H9 (cell line): ENCODE results near the gene XIAP. TPM values are rescaled to one million over a fixed set of nuclear protein-coding genes. Genes with fewer than 3 reads are reported as not detected.

Experiments
- DNase-seq: peaks from one replicate; pipeline ENCODE4 v3.0.0-alpha.2; 2017
- H2AFZ ChIP-seq: one replicate; pipeline ENCODE4 v1.6.1; 2013; ENCODE audit warnings: mild to moderate bottlenecking, low read length, control low read depth, moderate library complexity
- H2AK5ac ChIP-seq: 2 replicates; pipeline ENCODE4 v1.6.1; 2013; ENCODE audit warnings: low read length, control low read depth, mixed read lengths; ENCODE audit not compliant: insufficient read length
- H2BK120ac ChIP-seq: one replicate; pipeline ENCODE4 v1.6.1; 2013; ENCODE audit warnings: low read depth, mild to moderate bottlenecking, low read length, control low read depth, inconsistent platforms; ENCODE audit not compliant: poor library complexity, severe bottlenecking
- H2BK12ac ChIP-seq: 2 replicates; pipeline ENCODE4 v1.6.1; 2013; ENCODE audit warnings: low read length, control low read depth, mixed read lengths, low read depth; ENCODE audit not compliant: insufficient read length
- H2BK15ac ChIP-seq: 2 replicates; pipeline ENCODE4 v1.6.1; 2013; ENCODE audit warnings: low read depth, low read length, control low read depth
- H2BK20ac ChIP-seq: one replicate; pipeline ENCODE4 v1.6.1; 2013; ENCODE audit warnings: low read depth, mild to moderate bottlenecking, low read length, control low read depth, inconsistent platforms; ENCODE audit not compliant: poor library complexity, severe bottlenecking
- H2BK5ac ChIP-seq: 2 replicates; pipeline ENCODE4 v1.6.1; 2013; ENCODE audit warnings: low read length, control low read depth, mixed read lengths; ENCODE audit not compliant: insufficient read length
- H3K14ac ChIP-seq: 2 replicates; pipeline ENCODE4 v1.6.1; 2013; ENCODE audit warnings: low read length, control low read depth; ENCODE audit not compliant: insufficient read depth
- H3K18ac ChIP-seq: 2 replicates; pipeline ENCODE4 v1.6.1; 2013; ENCODE audit warnings: low read depth, mild to moderate bottlenecking, mixed read lengths, low read length, control low read depth; ENCODE audit not compliant: insufficient read length
- H3K23ac ChIP-seq: 2 replicates; pipeline ENCODE4 v1.6.1; 2013; ENCODE audit warnings: low read length, control low read depth, mixed read lengths, low read depth; ENCODE audit not compliant: insufficient read length
- H3K23me2 ChIP-seq: 2 replicates; pipeline ENCODE4 v1.6.1; 2013; ENCODE audit warnings: low read depth, mild to moderate bottlenecking, mixed read lengths, low read length, control low read depth; ENCODE audit not compliant: insufficient read length, poor library complexity, severe bottlenecking
- H3K27ac ChIP-seq: 2 replicates; pipeline ENCODE4 v1.5.1; 2013; ENCODE audit warnings: low read length, control low read depth, mixed read lengths, low read depth; ENCODE audit not compliant: insufficient read length
- H3K27me3 ChIP-seq: 2 replicates; pipeline ENCODE4 v1.6.1; 2013; ENCODE audit warnings: low read length, control low read depth, inconsistent platforms; ENCODE audit not compliant: insufficient read depth
- H3K4ac ChIP-seq: 2 replicates; pipeline ENCODE4 v1.6.1; 2013; ENCODE audit warnings: low read depth, mild to moderate bottlenecking, control low read depth, inconsistent platforms, low read length, moderate library complexity
- H3K4me1 ChIP-seq: 2 replicates; pipeline ENCODE4 v1.6.1; 2013; ENCODE audit warnings: low read length, control low read depth, inconsistent platforms; ENCODE audit not compliant: insufficient read depth
- H3K4me2 ChIP-seq: 2 replicates; pipeline ENCODE4 v1.6.1; 2013; ENCODE audit warnings: low read length, control low read depth, mixed read lengths; ENCODE audit not compliant: insufficient read length, insufficient read depth
- H3K56ac ChIP-seq: 2 replicates; pipeline ENCODE4 v1.6.1; 2013; ENCODE audit warnings: low read depth, mild to moderate bottlenecking, mixed read lengths, low read length, control low read depth; ENCODE audit not compliant: insufficient read length
- H3K79me1 ChIP-seq: 2 replicates; pipeline ENCODE4 v1.6.1; 2013; ENCODE audit warnings: low read depth, mild to moderate bottlenecking, moderate library complexity, low read length, control low read depth, inconsistent platforms; ENCODE audit not compliant: insufficient read depth, poor library complexity, severe bottlenecking
- H3K79me2 ChIP-seq: 2 replicates; pipeline ENCODE4 v1.6.1; 2013; ENCODE audit warnings: low read length, control low read depth, inconsistent platforms; ENCODE audit not compliant: insufficient read depth
- H3K9ac ChIP-seq: 2 replicates; pipeline ENCODE4 v1.6.1; 2013; ENCODE audit warnings: low read length, control low read depth, mixed read lengths; ENCODE audit not compliant: insufficient read length; ENCODE audit errors: extremely low read depth
- H3K9me3 ChIP-seq: one replicate; pipeline ENCODE4 v1.6.1; 2013; ENCODE audit warnings: low read depth, low read length, inconsistent platforms; ENCODE audit not compliant: control insufficient read depth
- H3T11ph ChIP-seq: one replicate; pipeline ENCODE4 v1.6.1; 2013; ENCODE audit warnings: mild to moderate bottlenecking, low read length, control low read depth, inconsistent platforms
- H4K20me1 ChIP-seq: one replicate; pipeline ENCODE4 v1.6.1; 2013; ENCODE audit not compliant: control insufficient read depth, insufficient read length, insufficient read depth
- H4K5ac ChIP-seq: 2 replicates; pipeline ENCODE4 v1.6.1; 2013; ENCODE audit warnings: low read depth, mild to moderate bottlenecking, mixed read lengths, low read length, control low read depth; ENCODE audit not compliant: insufficient read length
- H4K8ac ChIP-seq: replicated peaks from 2 replicates; pipeline ENCODE4 v1.6.1; 2013; ENCODE audit warnings: low read length, control low read depth, mixed read lengths, low read depth; ENCODE audit not compliant: insufficient read length
- H4K91ac ChIP-seq: 2 replicates; pipeline ENCODE4 v1.6.1; 2013; ENCODE audit warnings: low read depth, mild to moderate bottlenecking, moderate library complexity, mixed read lengths, low read length, control low read depth; ENCODE audit not compliant: insufficient read length
- H3K27ac Mint-ChIP-seq, 3 experiments: 2 replicates in 2 of 3; 3 replicates in 1 of 3; pipeline ENCODE4 v1.8.0; 2020 to 2021; ENCODE audit warnings: mixed read lengths in 3 of 3, mild to moderate bottlenecking in 1 of 3, moderate library complexity in 1 of 3
- H3K27me3 Mint-ChIP-seq: 2 replicates; pipeline ENCODE4 v1.8.0; 2021; ENCODE audit warnings: low read depth, mild to moderate bottlenecking, moderate library complexity, mixed read lengths
- H3K36me3 Mint-ChIP-seq, 3 experiments: 2 replicates in 2 of 3; 3 replicates in 1 of 3; pipeline ENCODE4 v1.8.0; 2020 to 2021; ENCODE audit warnings: low read depth in 3 of 3, mixed read lengths in 3 of 3; ENCODE audit not compliant: insufficient read depth in 1 of 3
- H3K4me1 Mint-ChIP-seq, 2 experiments: 2 replicates each; pipeline ENCODE4 v1.8.0; 2020; ENCODE audit warnings: mixed read lengths in 2 of 2
- H3K4me3 Mint-ChIP-seq, 2 experiments: 2 replicates in 1 of 2; 3 replicates in 1 of 2; pipeline ENCODE4 v1.8.0; 2020 to 2021; ENCODE audit warnings: mild to moderate bottlenecking in 2 of 2, mixed read lengths in 2 of 2, moderate library complexity in 1 of 2
- H3K9me3 Mint-ChIP-seq, 2 experiments: 2 replicates in 1 of 2; 3 replicates in 1 of 2; pipeline ENCODE4 v1.8.0; 2020; ENCODE audit warnings: mild to moderate bottlenecking in 2 of 2, mixed read lengths in 2 of 2, moderate library complexity in 1 of 2
- WGBS: extraction: QIAGEN DNeasy Blood & Tissue Kit; methylation state at CpG from one replicate; pipeline ENCODE4 v1.1.7; 2013; ENCODE audit warnings: missing lambda C conversion rate, low lambda C conversion rate, mixed read lengths; ENCODE audit not compliant: insufficient read length; ENCODE audit errors: extremely low coverage; 5-methylcytosine and 5-hydroxymethylcytosine counted together
- total RNA-seq: library from RNA; stranded (reverse); gene quantifications from 2 replicates; pipeline ENCODE4 v1.2.1, GENCODE V29; 2021
- TF ChIP-seq, protein P1 (sequence below): fragments of 200-600 bp; sonication (generic); conservative IDR thresholded peaks from 3 replicates; pipeline ENCODE4 v1.8.0; 2021; ENCODE audit warnings: antibody characterized with exemption, mild to moderate bottlenecking

XIAP gene
- total RNA-seq, 1 experiment from 2014 or later = 40.5 TPM

DNA sequence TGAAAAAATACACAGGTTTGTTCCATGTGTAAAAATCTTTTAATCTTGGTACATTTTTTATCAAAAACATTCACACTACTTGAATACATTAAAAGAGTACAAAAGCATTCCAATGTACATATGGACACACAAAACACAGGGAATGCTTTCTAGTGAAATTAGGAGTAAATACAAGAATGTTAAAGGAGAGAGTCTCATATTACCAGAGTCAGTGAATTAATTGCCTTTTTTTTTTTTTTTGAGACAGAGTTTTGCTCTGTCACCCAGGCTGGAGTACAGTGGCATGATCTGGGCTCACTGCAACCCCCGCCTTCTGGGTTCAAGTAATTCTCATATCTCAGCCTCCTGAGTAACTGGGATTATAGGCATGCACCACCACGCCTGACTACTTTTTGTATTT lies 17.0 kb downstream of the XIAP start:
- peaks cover 4 to 18% (median 6%) of the 10 kb centered on the region in 3 experiments; a peak in 5 of 7 replicates for H3K36me3 Mint-ChIP-seq
- Histone ChIP-seq H3K23ac (no peak overlapping the region), H3K23me2 (no peaks in the 10 kb centered on the region), H4K91ac (no peak overlapping the region), H3K4ac (no peak overlapping the region), H4K5ac (no peak overlapping the region), H3K79me1 (no peaks in the 10 kb centered on the region), H4K8ac (no peak overlapping the region), H2BK12ac (no peak overlapping the region), H3K14ac (no peak overlapping the region), H3K4me1 (no peaks in the 10 kb centered on the region), H2AFZ (no peak overlapping the region), H4K20me1 (no peaks in the 10 kb centered on the region), H2BK5ac (no peak overlapping the region), H2BK20ac (no peak overlapping the region), H3K56ac (no peak overlapping the region), H3K27ac (no peak overlapping the region), H3K9me3 (no peaks in the 10 kb centered on the region), H3K27me3 (no peaks in the 10 kb centered on the region), H3K79me2 (no peaks in the 10 kb centered on the region; the same call in 1 of the 2 replicates), H3K18ac (no peak overlapping the region), H3K9ac (no peak overlapping the region), H2BK15ac (no peak overlapping the region), H2AK5ac (no peak overlapping the region), H3T11ph (no peak overlapping the region), H2BK120ac (no peak overlapping the region), H3K4me2 (no peak overlapping the region)
- peaks cover 7 to 40% of the 10 kb centered on the region in 2 experiments for H3K9me3 Mint-ChIP-seq
- DNase-seq = no peak
- TF ChIP-seq, protein P1, sequence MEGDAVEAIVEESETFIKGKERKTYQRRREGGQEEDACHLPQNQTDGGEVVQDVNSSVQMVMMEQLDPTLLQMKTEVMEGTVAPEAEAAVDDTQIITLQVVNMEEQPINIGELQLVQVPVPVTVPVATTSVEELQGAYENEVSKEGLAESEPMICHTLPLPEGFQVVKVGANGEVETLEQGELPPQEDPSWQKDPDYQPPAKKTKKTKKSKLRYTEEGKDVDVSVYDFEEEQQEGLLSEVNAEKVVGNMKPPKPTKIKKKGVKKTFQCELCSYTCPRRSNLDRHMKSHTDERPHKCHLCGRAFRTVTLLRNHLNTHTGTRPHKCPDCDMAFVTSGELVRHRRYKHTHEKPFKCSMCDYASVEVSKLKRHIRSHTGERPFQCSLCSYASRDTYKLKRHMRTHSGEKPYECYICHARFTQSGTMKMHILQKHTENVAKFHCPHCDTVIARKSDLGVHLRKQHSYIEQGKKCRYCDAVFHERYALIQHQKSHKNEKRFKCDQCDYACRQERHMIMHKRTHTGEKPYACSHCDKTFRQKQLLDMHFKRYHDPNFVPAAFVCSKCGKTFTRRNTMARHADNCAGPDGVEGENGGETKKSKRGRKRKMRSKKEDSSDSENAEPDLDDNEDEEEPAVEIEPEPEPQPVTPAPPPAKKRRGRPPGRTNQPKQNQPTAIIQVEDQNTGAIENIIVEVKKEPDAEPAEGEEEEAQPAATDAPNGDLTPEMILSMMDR = no peak
- no CpG with 5 or more reads among the region's 2 CpGs for WGBS
- H3K4me3 Mint-ChIP-seq = no peak overlapping the region
- H3K27me3 Mint-ChIP-seq = no peaks in the 10 kb centered on the region
- H3K27ac Mint-ChIP-seq = no peak overlapping the region
- no peaks in the 10 kb centered on the region for H3K4me1 Mint-ChIP-seq
